Measurements from ENCODE around the gene SPACA9.

The SPACA9 gene

GRCh38 chr9:132864277-132864676, 14.4 kb upstream of the SPACA9 start:
- DNase-seq, result no peak

- DNase-seq, result no peak
These were observed 14.0 kb upstream of the SPACA9 start for GRCh38 chr9:132864691-132865090.

GRCh38 chr9:132866898-132867297, 11.8 kb upstream of the SPACA9 start:
- DNase-seq, result no peak

- DNase-seq, result no peak
These were observed 9.4 kb upstream of the SPACA9 start for GRCh38 chr9:132869266-132869665.

- no peak for DNase-seq
These were observed 5.3 kb upstream of the SPACA9 start for GRCh38 chr9:132873403-132873802.

GRCh38 chr9:132875159-132875558, 3.5 kb upstream of the SPACA9 start:
- no peak for DNase-seq

GRCh38 chr9:132876849-132877248, 1.8 kb upstream of the SPACA9 start:
- no peak for DNase-seq

- no peak for DNase-seq
These were observed 1.3 kb upstream of the SPACA9 start for GRCh38 chr9:132877458-132877823.

GRCh38 chr9:132877824-132878694, 639 bp upstream of the SPACA9 start, which contains the start of gene AK8:
AK8 (minus strand) TSS chr9:132878284; CDS start chr9:132878255, 29 bp downstream.
- peak; percentile 24 for DNase-seq

GRCh38 chr9:132879457-132880323, 992 bp downstream of the SPACA9 start:
- DNase-seq, result no peak

- DNase-seq, result no peak
These were observed 1.6 kb downstream of the SPACA9 start for GRCh38 chr9:132880324-132880661.

- DNase-seq, result no peak
These were observed 3.1 kb downstream of the SPACA9 start for GRCh38 chr9:132881826-132882225.

- no peak for DNase-seq
These were observed 3.9 kb downstream of the SPACA9 start for GRCh38 chr9:132882616-132883015.

- DNase-seq, result no peak
These were observed 4.9 kb downstream of the SPACA9 start for GRCh38 chr9:132883349-132884294.

GRCh38 chr9:132885720-132886333, 7.1 kb downstream of the SPACA9 start:
- DNase-seq, result no peak

- DNase-seq, result no peak
These were observed 7.6 kb downstream of the SPACA9 start for GRCh38 chr9:132886334-132886725.

- no peak for DNase-seq
These were observed 8.8 kb downstream of the SPACA9 start for GRCh38 chr9:132887181-132888120.

- no peak for DNase-seq
These were observed 9.5 kb downstream of the SPACA9 start for GRCh38 chr9:132888151-132888550.

- no peak for DNase-seq
These were observed 13.7 kb downstream of the SPACA9 start for GRCh38 chr9:132892400-132892799.

- DNase-seq, result no peak
These were observed 15.6 kb downstream of the SPACA9 start for GRCh38 chr9:132894346-132894745.
